ENCODE measurements around the gene PLS3.

The PLS3 gene

GRCh38 chrX:115573185-115573584 is 12.2 kb downstream of the PLS3 start:
- no peak for DNase-seq

- DNase-seq: no peak
Observed at GRCh38 chrX:115576676-115577075, 15.7 kb downstream of the PLS3 start.

GRCh38 chrX:115579327-115579726 is 18.4 kb downstream of the PLS3 start:
- DNase-seq: no peak

- no peak for DNase-seq
Observed at GRCh38 chrX:115579786-115580294, 18.9 kb downstream of the PLS3 start.

- no peak for DNase-seq
Observed at GRCh38 chrX:115581759-115582615, 21.0 kb downstream of the PLS3 start.

GRCh38 chrX:115582616-115583495 is 21.9 kb downstream of the PLS3 start:
- no peak for DNase-seq

- no peak for DNase-seq
Observed at GRCh38 chrX:115583496-115584004, 22.6 kb downstream of the PLS3 start.

GRCh38 chrX:115584696-115585095 is 23.7 kb downstream of the PLS3 start:
- no peak for DNase-seq

- DNase-seq: no peak
Observed at GRCh38 chrX:115588179-115588578, 27.2 kb downstream of the PLS3 start.

GRCh38 chrX:115589419-115589818 is 28.4 kb downstream of the PLS3 start:
- DNase-seq: no peak

- DNase-seq: no peak
Observed at GRCh38 chrX:115591420-115591819, 30.4 kb downstream of the PLS3 start.

- no peak for DNase-seq
Observed at GRCh38 chrX:115591856-115592842, 31.2 kb downstream of the PLS3 start.

- no peak for DNase-seq
Observed at GRCh38 chrX:115592997-115593734, 32.2 kb downstream of the PLS3 start.

- DNase-seq: no peak
Observed at GRCh38 chrX:115595049-115595448, 34.1 kb downstream of the PLS3 start.

GRCh38 chrX:115598556-115598955 is 37.6 kb downstream of the PLS3 start:
- no peak for DNase-seq

- DNase-seq: no peak
Observed at GRCh38 chrX:115602308-115602707, 41.3 kb downstream of the PLS3 start.

GRCh38 chrX:115602729-115603389 is 41.9 kb downstream of the PLS3 start:
- DNase-seq: no peak

GRCh38 chrX:115603534-115604074 is 42.6 kb downstream of the PLS3 start:
- no peak for DNase-seq

- DNase-seq: no peak
Observed at GRCh38 chrX:115606861-115607260, 45.9 kb downstream of the PLS3 start.

GRCh38 chrX:115609621-115610020 is 48.6 kb downstream of the PLS3 start:
- DNase-seq: no peak
